Measurements from ENCODE around the gene CELA3A. TPM values are rescaled to one million over a fixed set of nuclear protein-coding genes. Genes with fewer than 3 reads are reported as not detected.

The CELA3A gene
- total RNA-seq, 1 donor from 2014 or later = not detected

DNA sequence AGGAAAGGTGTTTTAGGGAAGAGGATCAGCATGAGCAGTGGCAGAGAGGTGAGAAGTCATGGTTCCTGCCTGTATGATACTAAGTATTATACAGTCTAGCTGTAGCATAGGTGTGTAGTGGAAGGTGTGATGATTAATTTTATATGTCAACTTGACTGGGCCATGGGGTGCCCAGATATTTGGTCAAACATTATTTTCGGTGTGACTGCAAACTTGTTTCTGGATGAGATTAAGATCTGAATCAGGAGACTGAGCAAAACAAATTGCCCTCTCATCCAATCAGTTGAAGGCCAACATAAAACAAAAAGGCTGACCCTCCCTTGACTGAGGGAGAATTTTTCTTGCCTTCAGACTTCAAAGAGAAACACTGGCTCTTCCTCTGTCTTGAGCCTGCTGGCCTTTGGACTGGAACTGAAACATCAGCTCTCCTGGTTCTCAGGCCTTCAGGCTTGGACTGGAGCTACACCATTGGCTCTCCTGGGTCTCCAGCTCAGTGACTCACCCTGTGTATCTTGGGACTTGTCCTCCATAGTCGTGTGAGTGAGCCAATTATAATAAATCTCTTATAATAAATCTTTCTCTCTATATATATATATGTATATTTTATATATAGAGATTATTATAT, 44.3 kb downstream of the CELA3A start:
- H3K27me3 ChIP-seq (ENCODE audit: low read depth) = no peaks in the 10 kb centered on the region
- DNase-seq = no peak
- intact Hi-C loops (cut with DNase I) = no loop called here
- no peak overlapping the region for H3K4me3 ChIP-seq
- peaks cover under 1% of the 10 kb centered on the region for H3K4me1 ChIP-seq
- ATAC-seq = no peak
- TF ChIP-seq, protein P1, sequence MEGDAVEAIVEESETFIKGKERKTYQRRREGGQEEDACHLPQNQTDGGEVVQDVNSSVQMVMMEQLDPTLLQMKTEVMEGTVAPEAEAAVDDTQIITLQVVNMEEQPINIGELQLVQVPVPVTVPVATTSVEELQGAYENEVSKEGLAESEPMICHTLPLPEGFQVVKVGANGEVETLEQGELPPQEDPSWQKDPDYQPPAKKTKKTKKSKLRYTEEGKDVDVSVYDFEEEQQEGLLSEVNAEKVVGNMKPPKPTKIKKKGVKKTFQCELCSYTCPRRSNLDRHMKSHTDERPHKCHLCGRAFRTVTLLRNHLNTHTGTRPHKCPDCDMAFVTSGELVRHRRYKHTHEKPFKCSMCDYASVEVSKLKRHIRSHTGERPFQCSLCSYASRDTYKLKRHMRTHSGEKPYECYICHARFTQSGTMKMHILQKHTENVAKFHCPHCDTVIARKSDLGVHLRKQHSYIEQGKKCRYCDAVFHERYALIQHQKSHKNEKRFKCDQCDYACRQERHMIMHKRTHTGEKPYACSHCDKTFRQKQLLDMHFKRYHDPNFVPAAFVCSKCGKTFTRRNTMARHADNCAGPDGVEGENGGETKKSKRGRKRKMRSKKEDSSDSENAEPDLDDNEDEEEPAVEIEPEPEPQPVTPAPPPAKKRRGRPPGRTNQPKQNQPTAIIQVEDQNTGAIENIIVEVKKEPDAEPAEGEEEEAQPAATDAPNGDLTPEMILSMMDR (IDR thresholded peaks at IDR 0.05) = no peak
- no peaks in the 10 kb centered on the region for H3K9me3 ChIP-seq
- H3K27ac ChIP-seq = no peak overlapping the region
- H3K36me3 ChIP-seq = no peaks in the 10 kb centered on the region

DNA sequence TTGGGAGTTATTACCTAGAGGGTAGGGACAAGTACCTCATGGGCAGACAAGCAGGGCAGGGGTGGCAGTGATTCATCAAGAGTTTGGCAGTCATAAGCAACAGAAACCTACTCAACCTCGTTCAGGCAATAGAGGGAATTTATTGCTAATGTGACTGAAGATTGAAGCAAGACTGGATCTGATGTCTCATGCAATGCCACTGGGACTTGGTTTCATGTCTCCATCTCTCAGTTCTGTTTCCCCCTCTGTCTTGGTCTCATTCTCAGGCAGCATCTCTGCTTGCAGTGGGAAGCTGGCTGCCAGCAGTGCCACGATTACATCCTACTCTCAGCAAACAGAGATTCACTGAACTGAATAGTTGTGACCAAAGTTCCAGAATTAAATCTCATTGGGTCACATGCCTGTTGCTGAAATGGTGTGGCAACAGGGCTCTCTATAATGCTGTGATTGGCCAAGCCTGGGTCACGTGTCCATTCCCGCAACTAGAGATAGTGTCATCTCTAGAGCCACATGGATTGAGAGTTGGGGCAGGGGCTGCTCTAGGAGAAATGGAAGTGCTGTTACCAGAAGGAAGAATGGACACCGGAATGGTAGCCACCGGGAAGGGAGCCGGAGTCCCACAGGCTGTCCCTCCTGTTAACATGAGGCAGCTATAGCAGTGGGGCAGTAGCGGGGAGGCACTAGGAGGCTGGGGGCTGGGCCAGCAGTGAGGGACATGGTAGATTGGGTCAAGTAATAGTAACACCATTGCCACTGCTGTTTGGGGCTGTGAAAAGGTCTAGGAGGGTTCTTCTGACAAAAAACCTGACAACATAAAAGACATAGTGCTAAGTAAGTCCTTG, 47.1 kb downstream of the CELA3A start:
- intact Hi-C loops (cut with DNase I) = no loop called here
- H3K36me3 ChIP-seq = no peaks in the 10 kb centered on the region
- no peaks in the 10 kb centered on the region for H3K9me3 ChIP-seq
- peak; percentile 57 for DNase-seq
- H3K27ac ChIP-seq = no peak overlapping the region
- no peaks in the 10 kb centered on the region for H3K27me3 ChIP-seq (ENCODE audit: low read depth)
- peaks cover under 1% of the 10 kb centered on the region for H3K4me1 ChIP-seq
- TF ChIP-seq, protein P1 (IDR thresholded peaks at IDR 0.05) = no peak
- no peak overlapping the region for H3K4me3 ChIP-seq
- no peak for ATAC-seq

DNA sequence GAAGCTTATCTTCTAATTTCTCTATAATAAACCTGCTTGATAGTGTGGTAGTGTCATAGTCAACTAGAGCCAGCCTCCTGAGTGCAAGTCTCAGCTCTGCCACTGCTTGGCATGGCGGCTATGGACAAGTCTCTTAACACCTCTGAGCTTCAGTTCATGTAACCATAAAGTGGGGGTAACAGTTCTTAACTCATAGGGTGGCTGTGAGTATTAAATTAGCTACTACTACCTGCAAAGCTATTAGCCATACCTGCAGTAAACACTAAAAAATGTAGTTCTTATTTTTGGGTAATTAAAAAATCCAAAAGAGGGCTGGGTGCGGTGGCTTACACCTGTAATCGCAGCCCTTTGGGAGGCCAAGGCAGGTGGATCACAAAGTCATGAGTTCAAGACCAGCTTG, 48.9 kb downstream of the CELA3A start:
- Histone ChIP-seq H3K4me1 (peaks cover 16% of the 10 kb centered on the region), H3K27me3 (ENCODE audit: low read depth) (no peaks in the 10 kb centered on the region)
- DNase-seq = no peak

DNA sequence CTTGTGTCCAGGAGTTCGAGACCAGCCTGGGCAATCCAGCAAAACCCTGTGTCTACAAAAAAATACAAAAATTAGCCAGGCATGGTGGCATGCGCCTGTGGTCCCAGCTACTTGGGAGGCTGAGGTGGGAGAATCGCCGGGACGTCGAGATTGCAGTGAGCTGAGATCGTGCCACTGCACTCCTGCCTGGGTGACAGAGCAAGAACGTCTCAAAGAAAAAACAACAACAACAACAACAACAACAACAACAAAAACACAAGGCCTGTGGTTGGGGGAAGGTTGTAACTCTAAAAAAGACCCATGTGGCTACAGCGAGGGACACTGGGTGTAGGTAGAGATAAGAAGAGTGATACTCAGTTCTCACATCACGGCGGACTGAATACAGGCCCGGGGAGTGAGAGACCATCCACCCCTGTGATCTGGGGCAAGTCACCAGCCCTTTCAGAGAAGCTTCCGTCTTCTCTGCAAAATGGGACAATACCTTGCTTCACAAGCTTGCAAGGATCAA, 50.2 kb downstream of the CELA3A start:
- no peak overlapping the region for H3K4me3 ChIP-seq
- TF ChIP-seq, protein P1 (IDR thresholded peaks at IDR 0.05) = no peak
- no peak for ATAC-seq
- no peaks in the 10 kb centered on the region for H3K9me3 ChIP-seq
- no peaks in the 10 kb centered on the region for H3K36me3 ChIP-seq
- peaks cover 29% of the 10 kb centered on the region for H3K4me1 ChIP-seq
- no peaks in the 10 kb centered on the region for H3K27me3 ChIP-seq (ENCODE audit: low read depth)
- H3K27ac ChIP-seq = no peak overlapping the region
- no peak for DNase-seq
- intact Hi-C loops (cut with DNase I) = no loop called here

More for the DNA sequence above, 48.9 kb downstream of the CELA3A start:
- H3K9me3 ChIP-seq = no peaks in the 10 kb centered on the region
- ATAC-seq = no peak
- no peak overlapping the region for H3K4me3 ChIP-seq
- H3K27ac ChIP-seq = no peak overlapping the region
- no peaks in the 10 kb centered on the region for H3K36me3 ChIP-seq
- TF ChIP-seq, protein P1 (IDR thresholded peaks at IDR 0.05) = no peak
- intact Hi-C loops (cut with DNase I) = no loop called here

DNA sequence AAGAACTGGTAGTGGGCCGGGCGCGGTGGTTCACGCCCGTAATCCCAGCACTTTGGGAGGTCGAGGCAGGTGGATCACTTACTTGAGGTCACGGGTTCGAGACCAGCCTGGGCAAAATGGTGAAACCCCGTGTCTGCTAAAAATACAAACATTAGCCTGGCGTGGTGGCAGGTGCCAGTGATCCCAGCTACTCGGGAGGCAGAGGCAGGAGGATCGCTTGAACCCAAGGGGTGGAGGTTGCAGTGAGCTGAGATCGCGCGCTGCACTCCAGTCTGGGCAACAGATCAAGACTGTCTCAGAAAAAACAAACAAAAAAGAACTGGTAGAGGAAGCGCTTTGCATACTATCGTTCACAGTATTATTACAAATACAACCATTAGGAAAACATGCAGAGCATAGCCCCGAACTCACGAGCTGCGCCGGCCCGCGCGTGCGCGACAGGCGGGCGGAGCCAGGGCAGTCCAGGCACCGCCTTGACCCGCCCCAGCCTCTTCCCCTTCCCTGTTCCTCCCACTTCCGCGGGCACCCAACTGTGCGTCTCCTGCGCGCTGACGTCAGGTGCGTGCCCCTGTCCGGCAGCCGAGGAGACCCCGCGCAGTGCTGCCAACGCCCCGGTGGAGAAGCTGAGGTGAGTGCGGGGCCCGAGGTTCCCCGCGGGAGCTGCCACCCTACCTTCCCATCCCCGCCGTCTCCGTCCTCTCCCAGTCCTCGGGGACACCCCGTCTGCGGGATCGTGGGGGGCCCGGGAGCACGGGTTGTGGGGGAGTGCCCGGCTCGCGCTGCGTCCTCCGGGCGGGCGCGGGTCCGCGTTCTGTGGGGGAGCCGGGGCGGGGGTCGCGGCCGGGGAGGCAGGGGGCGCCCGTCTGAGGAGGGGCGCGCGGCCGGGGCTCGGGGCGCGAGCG, 50.9 kb downstream of the CELA3A start, which contains the start of gene CDC42:
TSS of gene CDC42 (plus strand) at position 595 of the 902 bp plus-strand sequence. CDS start 25,770 bp downstream, outside the sequence.
- intact Hi-C loops (cut with DNase I) = no loop called here
- TF ChIP-seq, protein P1 (IDR thresholded peaks at IDR 0.05) = no peak
- DNase-seq = peak; percentile 98
- no peaks in the 10 kb centered on the region for H3K9me3 ChIP-seq
- no peaks in the 10 kb centered on the region for H3K27me3 ChIP-seq (ENCODE audit: low read depth)
- H3K4me1 ChIP-seq = peaks cover 36% of the 10 kb centered on the region
- H3K4me3 ChIP-seq = peak within 1 kb of the TSS; percentile 72
- peak within 1 kb of the TSS; percentile 100 for H3K27ac ChIP-seq
- H3K36me3 ChIP-seq = no peaks in the 10 kb centered on the region
- ATAC-seq = peak; percentile 97 to 99

All from lower lobe of right lung (tissue), 2 donors.